ENCODE results near the gene TRAPPC3L. TPM values are rescaled to one million over a fixed set of nuclear protein-coding genes. Genes with fewer than 3 reads are reported as not detected.

TRAPPC3L gene
- polyA plus RNA-seq (2013, experiment 1 of 2): not detected
- not detected for polyA plus RNA-seq (2013, experiment 2 of 2)

DNA sequence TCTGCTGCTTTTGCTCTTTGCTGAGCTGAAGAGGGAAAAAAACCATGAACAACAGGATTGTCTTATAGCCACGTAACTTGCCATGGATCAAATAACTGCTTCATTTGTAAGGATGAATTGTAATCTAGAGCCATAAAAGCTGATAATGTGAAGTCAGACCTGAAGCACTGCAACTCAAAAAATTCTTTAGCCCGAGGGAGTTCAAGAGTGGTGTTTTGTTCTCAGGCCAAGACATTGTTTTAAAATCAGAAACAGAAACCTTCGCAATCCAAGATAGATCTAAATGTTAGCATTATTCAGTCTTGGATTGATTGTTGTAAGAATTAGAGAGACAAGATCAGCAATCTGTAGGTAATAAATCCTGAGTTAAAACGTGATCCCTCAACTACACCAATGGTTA, at the start of gene TRAPPC3L:
Gene TRAPPC3L (minus strand): TSS at position 34 of the 400 bp plus-strand sequence. CDS start 170 bp downstream, outside the sequence.
- WGBS: 94% methylated on average over 3 of the region's 4 CpGs
- Histone ChIP-seq H3K4me1 (ENCODE audit: insufficient read depth, low read length) (no peaks in the 10 kb centered on the region), H3K4me3 (ENCODE audit: low read length) (no peak within 1 kb of the TSS), H3K36me3 (ENCODE audit: insufficient read depth, low read length) (no peaks in the 10 kb centered on the region), H3K27me3 (ENCODE audit: insufficient read depth, low read length) (no peaks in the 10 kb centered on the region), H3K9me3 (ENCODE audit: insufficient read depth, low read depth, low read length) (no peaks in the 10 kb centered on the region), H3K27ac (ENCODE audit: low read depth, low read length) (no peak within 1 kb of the TSS), H3K9ac (ENCODE audit: low read depth, low read length) (no peak within 1 kb of the TSS)

DNA sequence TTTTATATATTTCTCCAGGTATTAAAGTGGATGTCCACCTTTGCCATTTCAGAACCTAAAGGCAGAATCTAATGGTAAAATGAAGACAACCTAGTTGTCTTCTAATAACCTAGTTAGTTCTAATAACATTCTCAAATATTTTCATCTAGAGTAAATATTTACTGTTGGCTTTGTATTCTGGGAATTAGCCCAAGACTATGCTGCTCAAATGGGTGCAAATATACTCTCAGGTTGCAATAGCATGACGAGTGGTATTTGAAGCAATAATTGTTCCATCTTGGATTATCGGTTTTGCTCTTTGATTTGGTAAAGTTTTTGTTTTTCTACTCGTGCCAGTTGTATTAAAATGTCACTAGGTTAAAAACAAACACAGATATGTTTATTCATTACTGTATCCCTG, 49.8 kb upstream of the TRAPPC3L start:
- Histone ChIP-seq H3K27me3 (ENCODE audit: insufficient read depth, low read length) (no peaks in the 10 kb centered on the region), H3K9ac (ENCODE audit: low read depth, low read length) (no peak overlapping the region), H3K9me3 (ENCODE audit: insufficient read depth, low read depth, low read length) (no peaks in the 10 kb centered on the region), H3K4me1 (ENCODE audit: insufficient read depth, low read length) (no peaks in the 10 kb centered on the region), H3K4me3 (ENCODE audit: low read length) (no peak overlapping the region), H3K36me3 (ENCODE audit: insufficient read depth, low read length) (peaks cover 43% of the 10 kb centered on the region), H3K27ac (ENCODE audit: low read depth, low read length) (no peak overlapping the region)
- WGBS: 99% methylated on average over 2 of the region's 3 CpGs

DNA sequence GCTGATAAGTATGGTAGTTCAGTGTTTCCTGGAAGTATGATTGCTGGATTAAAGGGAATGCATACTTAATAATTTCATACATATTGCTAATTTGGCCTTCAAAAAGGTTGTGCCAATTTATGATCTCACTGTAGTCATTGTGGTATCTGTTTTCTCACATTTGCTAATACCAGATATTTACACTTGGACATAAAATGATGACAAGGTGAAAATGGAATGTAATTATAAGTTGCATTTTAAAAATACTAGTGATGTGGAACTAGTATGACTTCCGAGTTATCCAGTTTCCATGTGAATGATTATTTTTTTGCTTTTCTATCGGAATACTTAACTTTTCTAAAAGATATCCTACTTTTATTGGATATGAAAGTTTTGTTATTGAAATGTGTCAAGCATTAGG, 41.3 kb upstream of the TRAPPC3L start:
- H3K9ac ChIP-seq (ENCODE audit: low read depth, low read length): no peak overlapping the region
- no peak overlapping the region for H3K4me3 ChIP-seq (ENCODE audit: low read length)
- 100% methylated on average over 1 of the region's 2 CpGs for WGBS
- H3K9me3 ChIP-seq (ENCODE audit: insufficient read depth, low read depth, low read length): no peaks in the 10 kb centered on the region
- H3K36me3 ChIP-seq (ENCODE audit: insufficient read depth, low read length): peaks cover 67% of the 10 kb centered on the region
- no peak overlapping the region for H3K27ac ChIP-seq (ENCODE audit: low read depth, low read length)
- H3K4me1 ChIP-seq (ENCODE audit: insufficient read depth, low read length): no peaks in the 10 kb centered on the region
- H3K27me3 ChIP-seq (ENCODE audit: insufficient read depth, low read length): no peaks in the 10 kb centered on the region

DNA sequence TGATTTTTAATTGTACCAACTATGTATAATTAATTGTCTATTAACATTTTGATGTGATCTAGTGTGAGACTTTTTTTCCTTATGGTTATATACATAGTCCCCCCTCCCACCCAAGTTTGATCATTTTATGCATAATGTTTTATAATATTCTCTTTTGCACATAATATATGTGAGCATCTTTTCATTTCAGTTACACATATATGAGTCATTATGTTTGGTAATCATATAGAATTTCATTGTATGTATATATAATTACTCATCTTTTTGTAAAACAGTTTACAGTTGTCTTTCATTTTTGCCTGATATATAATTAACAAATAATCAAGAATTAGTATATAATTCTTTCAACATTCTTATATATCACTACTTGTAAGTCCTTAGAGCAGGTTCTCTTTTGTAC, 40.8 kb upstream of the TRAPPC3L start:
- no peaks in the 10 kb centered on the region for H3K9me3 ChIP-seq (ENCODE audit: insufficient read depth, low read depth, low read length)
- H3K9ac ChIP-seq (ENCODE audit: low read depth, low read length): no peak overlapping the region
- H3K4me1 ChIP-seq (ENCODE audit: insufficient read depth, low read length): no peaks in the 10 kb centered on the region
- peaks cover 68% of the 10 kb centered on the region for H3K36me3 ChIP-seq (ENCODE audit: insufficient read depth, low read length)
- no peak overlapping the region for H3K4me3 ChIP-seq (ENCODE audit: low read length)
- H3K27ac ChIP-seq (ENCODE audit: low read depth, low read length): no peak overlapping the region
- no peaks in the 10 kb centered on the region for H3K27me3 ChIP-seq (ENCODE audit: insufficient read depth, low read length)

DNA sequence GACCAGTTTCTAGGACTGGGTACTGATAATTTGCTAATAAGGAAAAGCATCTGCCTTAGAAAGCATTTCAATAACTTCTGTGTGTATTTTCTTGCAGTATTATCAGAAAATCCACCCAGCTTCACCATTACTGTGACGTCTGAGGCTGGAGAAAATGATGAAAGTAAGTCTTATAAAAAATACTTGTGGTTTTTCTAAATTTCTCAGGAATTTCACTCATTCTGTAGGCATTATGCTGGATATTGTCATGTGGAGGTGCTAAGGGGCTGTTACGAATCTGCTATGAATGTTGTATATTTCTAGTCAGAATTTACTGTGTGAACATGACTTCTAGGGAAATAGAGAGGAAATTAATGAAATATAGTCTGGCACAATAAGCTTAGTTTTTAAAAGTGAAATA, 34.7 kb upstream of the TRAPPC3L start:
- WGBS: 94% methylated on average over 2 of the region's 2 CpGs
- Histone ChIP-seq H3K36me3 (ENCODE audit: insufficient read depth, low read length) (peaks cover 63% of the 10 kb centered on the region), H3K9ac (ENCODE audit: low read depth, low read length) (no peak overlapping the region), H3K9me3 (ENCODE audit: insufficient read depth, low read depth, low read length) (no peaks in the 10 kb centered on the region), H3K27ac (ENCODE audit: low read depth, low read length) (no peak overlapping the region), H3K4me3 (ENCODE audit: low read length) (no peak overlapping the region), H3K27me3 (ENCODE audit: insufficient read depth, low read length) (no peaks in the 10 kb centered on the region), H3K4me1 (ENCODE audit: insufficient read depth, low read length) (no peaks in the 10 kb centered on the region)

DNA sequence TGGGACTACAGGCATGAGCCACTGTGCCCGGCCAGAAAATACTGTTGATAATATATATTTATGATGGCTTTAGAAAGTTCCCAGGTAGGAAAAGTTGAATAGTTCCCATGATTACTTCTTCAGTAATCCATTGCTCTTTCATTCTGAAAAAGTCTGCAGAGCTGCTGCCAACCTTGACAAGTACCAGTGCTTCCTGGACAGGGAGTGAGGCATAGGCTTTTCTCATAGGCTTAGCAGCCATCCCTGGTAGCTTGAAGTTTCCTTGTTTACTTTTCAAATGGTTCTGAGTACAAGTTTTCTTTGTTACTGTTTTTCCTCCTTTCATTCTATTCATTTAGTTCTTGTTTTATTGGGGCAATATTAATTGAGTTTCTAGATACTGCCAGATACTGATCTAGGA, 33.7 kb upstream of the TRAPPC3L start:
- Histone ChIP-seq H3K27ac (ENCODE audit: low read depth, low read length) (no peak overlapping the region), H3K4me1 (ENCODE audit: insufficient read depth, low read length) (no peaks in the 10 kb centered on the region), H3K27me3 (ENCODE audit: insufficient read depth, low read length) (no peaks in the 10 kb centered on the region), H3K9me3 (ENCODE audit: insufficient read depth, low read depth, low read length) (no peaks in the 10 kb centered on the region), H3K4me3 (ENCODE audit: low read length) (no peak overlapping the region), H3K36me3 (ENCODE audit: insufficient read depth, low read length) (peaks cover 53% of the 10 kb centered on the region), H3K9ac (ENCODE audit: low read depth, low read length) (no peak overlapping the region)
- 100% methylated on average over 1 of the region's 1 CpG for WGBS

DNA sequence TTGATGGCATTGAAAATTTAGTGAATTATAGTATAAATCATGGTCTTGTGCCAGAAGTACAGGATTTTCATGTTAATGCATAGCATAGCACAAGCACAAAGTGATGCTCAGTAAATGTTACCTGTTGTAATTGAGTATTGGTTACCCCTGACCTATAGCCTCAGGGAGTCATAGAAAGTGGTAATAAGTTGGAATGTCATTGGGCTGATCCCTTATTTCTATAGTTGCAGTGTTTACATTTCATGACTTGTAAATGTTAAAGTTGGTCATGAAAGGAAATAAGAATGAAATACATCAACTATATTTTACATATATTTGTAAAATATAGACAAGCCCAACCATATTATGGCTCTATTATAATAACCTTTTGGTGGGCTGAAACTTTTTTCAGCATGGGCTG, 32.9 kb upstream of the TRAPPC3L start:
- no peaks in the 10 kb centered on the region for H3K9me3 ChIP-seq (ENCODE audit: insufficient read depth, low read depth, low read length)
- H3K4me1 ChIP-seq (ENCODE audit: insufficient read depth, low read length): no peaks in the 10 kb centered on the region
- H3K27me3 ChIP-seq (ENCODE audit: insufficient read depth, low read length): no peaks in the 10 kb centered on the region
- H3K9ac ChIP-seq (ENCODE audit: low read depth, low read length): no peak overlapping the region
- H3K4me3 ChIP-seq (ENCODE audit: low read length): no peak overlapping the region
- H3K36me3 ChIP-seq (ENCODE audit: insufficient read depth, low read length): peaks cover 57% of the 10 kb centered on the region
- no peak overlapping the region for H3K27ac ChIP-seq (ENCODE audit: low read depth, low read length)

DNA sequence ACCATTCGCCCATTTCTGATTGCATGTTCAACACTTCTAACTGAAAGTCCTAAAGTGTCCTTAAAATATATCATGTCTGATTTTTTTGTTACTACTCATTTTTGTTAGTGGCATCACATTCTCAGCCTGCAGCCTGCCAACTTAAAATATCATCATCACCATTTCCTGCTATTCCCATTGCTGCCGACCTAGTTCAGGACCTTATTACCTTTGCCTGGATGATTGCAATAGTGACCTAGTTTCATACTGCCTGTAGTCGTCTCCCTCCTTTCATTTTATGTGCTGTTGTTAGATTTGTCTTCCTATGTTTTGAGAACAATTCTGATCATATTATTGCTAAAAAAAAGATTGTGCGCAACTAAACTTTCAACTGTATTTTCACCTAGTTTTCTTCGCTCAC, 32.0 kb upstream of the TRAPPC3L start:
- H3K4me3 ChIP-seq (ENCODE audit: low read length): no peak overlapping the region

DNA sequence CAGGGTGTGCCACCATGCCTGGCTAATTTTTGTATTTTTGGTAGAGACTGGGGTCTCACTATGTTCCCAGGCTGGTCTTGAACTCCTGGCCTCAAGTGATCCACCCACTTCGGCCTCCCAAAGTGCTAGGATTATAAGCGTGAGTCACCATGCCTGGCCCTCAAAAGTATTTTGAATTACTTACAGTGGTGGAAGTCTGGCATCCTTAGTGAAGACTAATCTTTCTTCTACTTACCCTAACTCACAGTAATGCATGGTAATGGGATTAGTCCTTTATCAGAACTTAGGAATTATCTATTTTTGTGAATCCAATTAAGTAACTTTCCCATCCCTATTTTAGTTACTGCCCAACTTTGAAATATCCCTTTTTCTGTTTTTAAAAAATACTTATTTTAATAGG, 29.7 kb upstream of the TRAPPC3L start:
- H3K27me3 ChIP-seq (ENCODE audit: insufficient read depth, low read length): no peaks in the 10 kb centered on the region
- 98% methylated on average over 2 of the region's 2 CpGs for WGBS
- no peaks in the 10 kb centered on the region for H3K4me1 ChIP-seq (ENCODE audit: insufficient read depth, low read length)
- H3K36me3 ChIP-seq (ENCODE audit: insufficient read depth, low read length): peaks cover 38% of the 10 kb centered on the region
- no peak overlapping the region for H3K9ac ChIP-seq (ENCODE audit: low read depth, low read length)
- no peak overlapping the region for H3K4me3 ChIP-seq (ENCODE audit: low read length)
- no peaks in the 10 kb centered on the region for H3K9me3 ChIP-seq (ENCODE audit: insufficient read depth, low read depth, low read length)
- H3K27ac ChIP-seq (ENCODE audit: low read depth, low read length): no peak overlapping the region

More for the DNA sequence above, 32.0 kb upstream of the TRAPPC3L start:
- Histone ChIP-seq H3K27me3 (ENCODE audit: insufficient read depth, low read length) (no peaks in the 10 kb centered on the region), H3K9me3 (ENCODE audit: insufficient read depth, low read depth, low read length) (no peaks in the 10 kb centered on the region), H3K27ac (ENCODE audit: low read depth, low read length) (no peak overlapping the region), H3K4me1 (ENCODE audit: insufficient read depth, low read length) (no peaks in the 10 kb centered on the region), H3K9ac (ENCODE audit: low read depth, low read length) (no peak overlapping the region), H3K36me3 (ENCODE audit: insufficient read depth, low read length) (peaks cover 54% of the 10 kb centered on the region)
- WGBS: 93% methylated on average over 5 of the region's 5 CpGs

DNA sequence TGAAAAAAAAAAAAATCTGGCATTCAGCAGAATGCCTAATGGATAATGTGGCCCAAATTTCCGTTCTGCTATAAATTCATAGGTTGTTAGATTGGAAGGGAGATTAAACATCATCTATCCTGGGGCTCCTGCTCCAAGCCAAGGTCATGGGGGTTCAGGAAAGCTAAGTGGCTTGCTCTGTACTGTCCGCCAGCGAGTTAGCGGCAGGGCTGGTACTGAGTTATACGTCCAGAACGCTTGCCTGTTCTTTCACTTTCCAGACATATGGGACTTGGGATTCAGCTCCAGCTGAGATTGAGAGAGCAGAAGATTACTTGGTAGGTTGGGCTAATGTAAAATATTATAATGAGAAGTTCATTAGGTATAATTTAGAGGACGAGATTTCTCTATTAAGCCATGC, 26.7 kb upstream of the TRAPPC3L start:
- peak overlapping the region; percentile 89 for H3K4me3 ChIP-seq (ENCODE audit: low read length)
- no peaks in the 10 kb centered on the region for H3K9me3 ChIP-seq (ENCODE audit: insufficient read depth, low read depth, low read length)
- WGBS: 7% methylated on average over 6 of the region's 7 CpGs
- 0 out of 2 replicates have a peak, but pooled peaks cover 5% of the 10 kb centered on the region for H3K4me1 ChIP-seq (ENCODE audit: insufficient read depth, low read length)
- H3K9ac ChIP-seq (ENCODE audit: low read depth, low read length): peak overlapping the region; percentile 88
- H3K27me3 ChIP-seq (ENCODE audit: insufficient read depth, low read length): no peaks in the 10 kb centered on the region; the same call in 1 of the 2 replicates
- no peak overlapping the region for H3K27ac ChIP-seq (ENCODE audit: low read depth, low read length)
- peaks cover 20% of the 10 kb centered on the region for H3K36me3 ChIP-seq (ENCODE audit: insufficient read depth, low read length)

DNA sequence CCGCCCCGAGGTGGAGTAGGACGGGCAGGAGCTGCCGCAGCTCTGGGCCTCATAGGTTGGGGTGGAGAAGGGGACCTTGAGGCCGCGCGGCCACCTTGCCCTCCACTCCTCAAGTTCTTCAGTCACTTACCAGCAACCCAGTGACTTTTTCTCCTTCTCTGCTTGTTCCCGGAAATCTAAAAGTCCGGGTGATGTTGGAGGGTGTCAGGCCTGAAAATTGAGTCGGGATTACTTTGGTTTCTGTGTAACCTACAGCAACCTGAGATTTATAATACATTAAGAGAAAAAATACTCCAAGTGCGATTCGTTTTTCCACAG, 26.2 kb upstream of the TRAPPC3L start:
- no peaks in the 10 kb centered on the region; the same call in 1 of the 2 replicates for H3K27me3 ChIP-seq (ENCODE audit: insufficient read depth, low read length)
- H3K36me3 ChIP-seq (ENCODE audit: insufficient read depth, low read length): peaks cover 16% of the 10 kb centered on the region
- peak overlapping the region; percentile 85 for H3K27ac ChIP-seq (ENCODE audit: low read depth, low read length)
- H3K4me3 ChIP-seq (ENCODE audit: low read length): peak overlapping the region; percentile 89
- H3K9ac ChIP-seq (ENCODE audit: low read depth, low read length): peak overlapping the region; percentile 88
- no peaks in the 10 kb centered on the region for H3K9me3 ChIP-seq (ENCODE audit: insufficient read depth, low read depth, low read length)
- 0 out of 2 replicates have a peak, but pooled peaks cover 5% of the 10 kb centered on the region for H3K4me1 ChIP-seq (ENCODE audit: insufficient read depth, low read length)
- WGBS: 3% methylated on average over 8 of the region's 12 CpGs

All from HUES64 (cell line).